Stimulated activated CD4-positive, alpha-beta T cell treated with anti-CD3 and anti-CD28 coated beads, Interleukin-2, amount 100 ng/mL, for 4 hours (primary cell): ENCODE results near the gene FIP1L1.
"Not testable (repeated sequence)": the region's sequence is repeated elsewhere in the genome, so short reads cannot be mapped to it uniquely, and the experiment has no call there.

Source experiments
- DNase-seq: peaks from one replicate; pipeline ENCODE4 v3.0.0-alpha.2; 2020; ENCODE audit warnings: low read depth

Gene FIP1L1

GRCh38 chr4:53378171-53378482 is 686 bp downstream of the FIP1L1 start:
- no peak for DNase-seq

- DNase-seq, result no peak
These were observed 2.8 kb downstream of the FIP1L1 start for GRCh38 chr4:53380221-53380620.

GRCh38 chr4:53409479-53409878 is 32.0 kb downstream of the FIP1L1 start:
- DNase-seq, result not testable (repeated sequence)

DNA sequence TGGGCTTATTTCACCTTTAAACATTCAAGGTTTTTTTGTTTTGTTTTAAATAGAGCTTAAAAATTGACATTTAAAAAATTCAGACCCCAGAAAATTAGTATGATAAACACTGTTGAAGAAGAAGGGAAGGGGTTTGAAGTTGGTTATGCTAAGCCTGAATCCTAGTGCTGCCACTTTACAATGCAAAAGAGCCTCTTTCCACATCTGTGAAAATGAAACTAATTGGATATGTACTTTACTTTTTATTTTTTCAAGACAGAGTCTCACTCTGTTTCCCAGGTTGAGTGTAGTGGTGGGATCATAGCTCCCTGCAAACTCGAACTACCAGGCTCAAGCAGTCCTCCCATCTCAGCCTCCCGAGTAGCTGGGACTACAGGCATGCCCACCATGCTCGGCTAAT is 41.8 kb downstream of the FIP1L1 start:
- DNase-seq, result no peak

DNA sequence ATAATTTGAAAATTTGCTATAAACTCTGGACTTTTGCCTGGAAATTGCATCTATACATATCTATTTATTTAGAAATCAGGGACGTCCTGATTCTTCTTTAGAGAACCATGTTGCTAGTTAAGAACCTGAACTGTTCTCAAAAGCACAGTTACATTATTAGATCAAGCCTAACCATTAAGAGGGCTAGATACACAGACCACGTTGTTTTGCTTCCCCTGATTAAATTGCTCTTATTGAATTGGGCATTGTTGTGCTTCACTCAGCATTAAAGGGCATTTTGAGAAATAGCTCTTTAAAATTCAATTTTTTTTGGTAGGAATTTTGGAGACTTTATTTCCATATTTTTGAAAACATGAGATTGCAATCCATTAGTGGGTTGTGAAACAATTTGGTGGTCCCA is 44.4 kb downstream of the FIP1L1 start:
- DNase-seq, result no peak

DNA sequence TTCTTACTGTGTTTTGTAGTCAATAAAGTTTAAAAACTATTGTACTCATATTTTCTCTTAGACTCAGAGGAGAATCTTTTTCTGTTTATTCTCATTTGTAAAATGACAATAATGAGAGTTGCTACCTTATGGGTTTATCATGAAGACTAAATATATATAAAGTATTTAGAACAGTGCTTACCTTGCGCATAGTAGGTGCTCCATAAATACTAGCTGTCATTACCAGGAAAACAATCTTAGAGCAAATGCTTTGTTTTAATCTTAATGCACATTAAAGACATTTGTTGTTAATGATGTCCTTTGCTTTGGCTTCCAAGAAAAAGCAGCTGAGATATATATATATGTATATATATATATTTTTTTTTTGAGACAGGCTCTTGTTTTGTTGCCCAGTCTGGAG is 44.9 kb downstream of the FIP1L1 start:
- DNase-seq, result no peak

DNA sequence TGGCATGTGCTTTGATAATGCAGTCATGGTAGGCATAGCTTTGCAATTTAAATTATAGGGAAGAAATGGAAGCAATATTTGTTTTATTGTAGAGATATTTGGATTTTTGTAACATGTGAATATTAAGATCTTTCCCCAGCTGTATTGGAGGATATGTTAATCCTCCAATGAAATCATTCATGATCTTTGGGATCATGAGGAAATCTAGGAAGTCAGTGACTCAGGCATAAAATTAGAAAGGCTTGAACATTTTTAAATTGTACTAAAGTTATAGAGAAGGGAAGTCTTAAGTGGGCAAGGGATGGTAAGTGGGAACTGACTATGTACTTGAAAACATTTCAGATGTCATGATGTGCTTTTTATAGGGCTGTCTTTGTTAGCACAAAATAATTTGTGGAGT is 46.8 kb downstream of the FIP1L1 start:
- no peak for DNase-seq

DNA sequence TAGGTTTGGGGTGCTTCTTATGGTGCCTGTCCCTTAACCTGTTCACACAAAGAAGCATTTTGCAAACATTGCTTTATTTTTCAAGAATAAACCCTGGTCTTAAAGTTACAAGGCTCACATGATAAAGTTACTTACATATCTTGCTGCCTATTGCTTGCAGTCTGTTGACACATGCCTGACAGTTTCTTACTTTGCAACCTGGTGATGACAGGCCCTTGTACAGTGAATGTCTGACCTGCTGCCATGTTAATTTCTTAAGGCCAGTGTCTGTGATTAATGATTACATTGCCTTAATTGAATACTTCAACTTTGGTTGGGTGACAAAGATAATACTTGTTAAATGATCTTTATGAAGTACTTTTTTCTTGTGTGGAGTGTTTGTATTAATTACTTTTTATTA is 49.9 kb downstream of the FIP1L1 start:
- DNase-seq, result no peak

GRCh38 chr4:53431052-53431451 is 53.6 kb downstream of the FIP1L1 start:
- DNase-seq, result no peak

DNA sequence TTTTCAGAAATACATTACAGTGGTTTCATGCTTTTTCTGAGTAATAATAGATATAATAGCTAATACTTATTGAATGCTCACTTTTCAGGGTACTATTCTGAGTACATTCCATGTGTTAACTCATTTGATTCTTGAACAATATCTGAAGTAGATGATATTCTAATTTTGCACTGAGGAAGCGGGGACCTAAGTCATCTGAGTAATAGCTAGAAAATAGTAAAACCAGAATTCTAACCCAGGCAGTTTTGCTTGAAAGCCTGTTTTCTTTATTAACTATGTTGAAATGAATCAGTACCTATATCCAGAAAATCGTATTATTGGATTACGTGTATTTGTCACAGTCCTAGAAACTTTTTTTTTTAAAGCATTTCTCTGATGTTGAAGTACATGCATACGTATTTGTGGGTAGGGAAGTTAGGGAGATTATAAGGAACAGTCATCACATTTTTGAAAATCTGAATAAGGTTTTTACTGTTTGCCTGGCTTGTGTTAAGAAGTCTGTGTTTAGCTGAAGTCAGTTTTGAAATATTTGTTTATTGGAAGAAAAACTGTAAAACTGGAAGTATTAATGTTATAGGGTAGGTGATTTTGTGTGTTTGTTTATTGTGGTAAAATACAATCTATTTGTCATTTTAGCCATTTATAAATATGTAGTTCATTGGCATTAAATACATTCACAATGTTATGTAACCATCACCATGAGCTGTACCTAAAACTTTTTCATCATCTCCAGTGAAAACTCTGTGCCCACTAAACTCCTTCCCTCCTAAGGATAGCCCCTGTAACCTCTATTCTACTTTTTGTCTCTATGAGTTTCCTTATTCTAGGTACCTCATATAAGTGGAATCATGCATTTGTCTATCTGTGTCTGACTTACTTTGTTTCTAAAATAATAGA is 55.3 kb downstream of the FIP1L1 start:
- no peak for DNase-seq

DNA sequence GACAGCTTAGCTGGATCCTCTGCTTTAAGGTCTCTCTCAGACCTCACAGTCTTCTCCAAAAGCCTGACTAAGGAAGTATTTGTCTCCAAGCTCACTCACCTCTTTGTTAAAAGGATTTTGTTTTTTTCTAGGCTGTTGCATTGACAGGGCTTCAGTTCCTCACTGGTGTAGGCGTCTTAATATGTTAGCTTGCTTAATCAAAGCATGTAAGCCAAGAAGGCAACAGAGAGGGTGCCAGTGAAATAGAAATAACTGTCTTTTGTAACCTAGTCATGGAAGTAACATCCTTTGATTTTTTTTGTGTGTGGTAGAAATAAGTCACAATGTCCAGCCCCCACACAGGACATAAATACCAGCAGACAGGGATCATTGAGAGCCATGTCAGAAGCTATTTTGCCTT is 58.8 kb downstream of the FIP1L1 start:
- no peak for DNase-seq

- no peak for DNase-seq
These were observed 64.1 kb downstream of the FIP1L1 start for GRCh38 chr4:53441564-53441963.

DNA sequence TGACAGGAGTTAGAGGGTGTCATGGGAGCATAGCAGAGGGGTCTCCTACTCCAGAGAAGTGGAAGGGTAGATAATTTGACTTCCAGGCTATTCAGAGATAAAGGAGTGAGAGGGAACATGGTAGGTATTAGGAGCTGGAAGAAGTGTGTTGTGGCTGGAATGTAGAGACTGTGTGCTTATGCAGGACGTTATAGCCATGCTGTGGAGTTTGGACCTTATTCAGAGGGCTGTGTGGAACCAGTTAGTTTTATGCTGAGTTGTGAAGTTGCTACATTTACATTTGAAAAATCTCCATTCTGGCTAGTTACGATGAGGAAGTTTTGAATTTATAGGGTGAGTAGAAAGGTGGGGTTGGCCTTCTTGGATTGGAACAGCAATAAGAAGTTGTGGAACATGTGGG is 67.5 kb downstream of the FIP1L1 start:
- DNase-seq, result no peak

GRCh38 chr4:53450773-53451172 is 73.3 kb downstream of the FIP1L1 start:
- no peak for DNase-seq

DNA sequence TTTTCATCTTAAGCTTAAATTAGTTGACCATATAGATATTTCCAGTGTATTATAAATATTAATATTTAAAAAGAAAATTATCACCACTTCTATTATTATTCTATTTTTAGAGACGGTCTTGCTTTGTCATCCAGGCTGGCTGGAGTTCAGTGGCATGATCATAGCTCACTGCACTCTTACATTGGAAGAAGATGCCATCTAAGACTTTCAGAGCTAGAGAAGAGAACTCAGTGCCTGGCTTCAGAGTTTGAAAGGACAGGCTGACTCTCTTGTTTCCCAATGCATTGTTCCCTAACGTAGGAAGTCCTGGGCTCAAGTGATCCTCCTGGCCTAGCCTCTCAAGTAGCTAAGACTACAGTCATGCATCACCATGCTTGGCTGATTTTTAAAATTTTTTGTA is 75.9 kb downstream of the FIP1L1 start:
- DNase-seq, result no peak

- no peak for DNase-seq
These were observed 78.3 kb downstream of the FIP1L1 start for GRCh38 chr4:53455766-53456165.

GRCh38 chr4:53456178-53456577 is 78.7 kb downstream of the FIP1L1 start:
- no peak for DNase-seq

DNA sequence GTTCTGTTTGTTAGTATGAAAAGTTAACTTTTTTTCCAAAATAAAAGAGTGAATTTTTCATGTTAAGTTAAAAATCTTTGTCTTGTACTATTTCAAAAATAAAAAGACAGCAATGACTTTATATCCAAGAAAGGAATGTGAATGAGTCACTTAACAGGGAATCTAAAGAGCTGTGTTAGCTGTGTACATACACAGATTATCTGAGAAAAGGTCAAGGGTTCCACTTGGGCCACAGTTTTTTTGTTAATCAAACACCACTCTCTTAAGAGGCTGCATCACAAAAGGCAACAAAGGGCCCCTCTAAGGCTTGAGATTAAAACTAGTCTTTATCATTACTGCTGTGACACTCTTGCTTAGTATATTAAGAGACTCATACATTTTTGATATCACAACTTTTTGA is 82.1 kb downstream of the FIP1L1 start:
- DNase-seq, result no peak

GRCh38 chr4:53461244-53461643 is 83.8 kb downstream of the FIP1L1 start:
- DNase-seq, result no peak

DNA sequence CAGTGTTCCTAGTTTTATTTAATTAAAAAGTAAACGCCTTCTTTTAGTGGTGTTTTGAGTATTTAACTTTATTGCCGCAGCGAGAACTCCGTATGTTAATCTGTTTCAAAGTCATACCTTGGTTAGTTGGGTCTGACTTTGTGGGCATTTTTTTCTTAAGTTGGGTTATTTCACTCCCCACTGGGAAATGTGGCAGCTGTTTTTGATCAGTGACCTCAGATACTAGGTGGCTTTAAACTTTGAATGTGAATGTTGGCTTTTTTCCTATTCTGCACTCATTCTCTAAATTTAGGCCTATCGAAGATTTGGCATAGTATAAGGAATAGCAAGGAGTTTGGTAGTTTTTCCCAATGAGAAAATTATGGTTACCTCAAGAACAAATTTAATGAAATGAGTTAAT is 85.9 kb downstream of the FIP1L1 start:
- DNase-seq, result no peak

DNA sequence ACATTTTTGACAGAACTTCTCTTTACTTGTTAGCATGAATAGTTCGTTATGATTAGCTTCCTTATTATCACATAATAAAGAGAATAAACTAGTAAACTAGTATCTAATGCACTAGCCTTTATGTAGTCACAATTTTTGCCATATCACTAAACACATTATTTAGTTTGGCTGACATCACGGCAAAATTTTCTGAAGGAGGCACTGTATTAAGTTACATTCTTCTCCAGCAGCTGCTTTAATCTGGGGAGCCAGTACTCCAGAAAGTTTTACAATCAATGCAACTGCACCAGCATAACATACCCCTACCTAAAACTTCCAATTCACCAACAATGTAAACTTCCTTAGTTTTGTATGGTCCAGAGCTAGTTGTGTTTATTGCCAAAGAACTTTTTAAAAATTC is 87.8 kb downstream of the FIP1L1 start:
- no peak for DNase-seq

DNA sequence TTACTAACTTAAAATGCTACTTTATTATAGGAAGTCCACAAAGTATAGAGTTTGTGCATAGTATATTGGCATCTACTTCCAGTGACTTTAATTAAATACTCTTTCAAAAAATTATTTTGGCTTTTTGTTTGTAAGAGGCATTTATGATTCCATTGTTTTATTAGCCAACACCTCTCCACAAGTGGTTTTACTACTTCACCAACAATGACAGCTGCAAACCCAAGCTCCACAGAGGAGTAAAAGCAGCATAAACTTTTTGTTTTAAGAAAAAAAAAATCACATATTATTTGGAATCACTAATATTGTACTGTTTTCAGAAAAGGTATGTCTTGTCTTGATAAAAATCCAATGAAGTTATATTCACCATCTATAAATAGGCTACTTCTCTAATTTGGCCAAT is 88.5 kb downstream of the FIP1L1 start:
- no peak for DNase-seq

DNA sequence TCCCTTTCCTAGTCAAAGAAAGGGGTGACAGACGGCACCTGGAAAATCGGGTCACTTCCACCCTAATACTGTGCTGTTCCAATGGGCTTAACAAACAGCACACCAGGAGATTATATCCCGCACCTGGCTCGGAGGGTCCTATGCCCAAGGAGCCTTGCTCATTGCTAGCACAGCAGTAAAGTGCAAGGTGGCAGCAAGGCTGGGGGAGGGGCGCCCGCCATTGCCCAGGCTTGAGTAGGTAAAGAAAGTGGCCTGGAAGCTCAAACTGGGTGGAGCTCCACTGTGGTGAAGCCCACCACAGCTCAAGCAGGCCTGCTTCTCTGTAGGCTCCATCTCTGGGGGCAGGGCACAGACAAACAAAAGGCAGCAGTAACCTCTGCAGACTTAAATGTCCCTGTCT is 89.1 kb downstream of the FIP1L1 start:
- not testable (repeated sequence) for DNase-seq

DNA sequence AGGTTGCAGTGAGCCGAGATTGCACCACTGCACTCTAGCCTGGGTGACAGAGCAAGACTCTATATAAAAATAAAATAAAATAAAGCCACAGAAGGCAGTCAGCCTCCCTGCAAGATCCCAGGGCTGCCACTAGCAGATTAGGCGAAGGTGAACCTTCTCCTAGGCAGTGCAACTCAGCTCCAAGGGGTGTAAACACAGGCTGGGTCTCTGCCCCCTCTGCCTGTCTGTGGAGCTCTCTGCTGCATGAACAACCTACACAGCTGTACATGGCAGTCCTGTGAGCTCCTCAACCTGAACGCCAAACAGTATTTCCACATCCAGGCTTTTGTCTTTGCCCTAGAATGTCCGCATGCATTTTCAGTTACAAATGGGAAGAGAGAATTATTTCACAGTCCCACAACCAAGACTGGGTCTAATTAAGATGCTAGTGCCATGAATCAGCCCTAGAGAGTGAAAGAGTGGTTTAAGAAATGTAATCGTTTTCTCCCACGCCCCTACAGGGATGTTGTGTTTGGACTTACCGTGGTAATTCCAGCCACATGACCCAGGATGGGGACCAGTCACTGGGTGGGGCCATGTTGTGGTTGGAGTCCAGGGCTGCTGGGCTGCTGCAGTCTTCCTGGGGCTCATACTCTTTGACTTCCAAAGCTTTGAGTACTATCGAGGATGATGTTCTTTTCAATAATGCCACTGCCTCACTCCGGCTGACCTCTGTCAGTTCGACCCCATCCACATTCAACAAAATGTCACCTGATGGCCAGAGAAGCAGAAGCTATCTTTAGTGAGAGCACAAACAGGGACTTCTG is 99.0 kb downstream of the FIP1L1 start:
- no peak for DNase-seq
